Activated T-cell treated with anti-CD3 and anti-CD28 coated beads, Interleukin-2, amount 50 U/mL, for 4 hours (primary cell): ENCODE data around the gene NIPAL3. TPM values are rescaled to one million over a fixed set of nuclear protein-coding genes. Genes with fewer than 3 reads are reported as not detected.

Experiments
- ATAC-seq, 2 donors: fragments of 200-7000 bp; cut with Tn5 transposase; one replicate each; pipeline ENCODE4 v1.10.0; 2021
- DNase-seq: peaks from one replicate; pipeline ENCODE4 v3.0.0-alpha.2; 2020
- H3K27me3 Mint-ChIP-seq: one replicate; pipeline ENCODE4 v1.8.0; 2021; ENCODE audit warnings: low read depth, mixed read lengths
- H3K36me3 Mint-ChIP-seq: one replicate; pipeline ENCODE4 v1.8.0; 2022; ENCODE audit warnings: mixed read lengths; ENCODE audit not compliant: insufficient read depth
- H3K4me1 Mint-ChIP-seq: one replicate; pipeline ENCODE4 v1.8.0; 2021; ENCODE audit warnings: low read depth, mixed read lengths
- H3K4me3 Mint-ChIP-seq: one replicate; pipeline ENCODE4 v1.8.0; 2021; ENCODE audit warnings: mild to moderate bottlenecking, moderate library complexity, mixed read lengths
- H3K9me3 Mint-ChIP-seq: one replicate; pipeline ENCODE4 v1.8.0; 2021; ENCODE audit warnings: mixed read lengths
- total RNA-seq, 3 donors: library from RNA; stranded (reverse); gene quantifications; one replicate each; pipeline ENCODE4 v1.2.1, GENCODE V29; 2021

Gene NIPAL3
- total RNA-seq, 3 donors from 2014 or later = 24.0 to 31.8 (median 26.8) TPM

DNA sequence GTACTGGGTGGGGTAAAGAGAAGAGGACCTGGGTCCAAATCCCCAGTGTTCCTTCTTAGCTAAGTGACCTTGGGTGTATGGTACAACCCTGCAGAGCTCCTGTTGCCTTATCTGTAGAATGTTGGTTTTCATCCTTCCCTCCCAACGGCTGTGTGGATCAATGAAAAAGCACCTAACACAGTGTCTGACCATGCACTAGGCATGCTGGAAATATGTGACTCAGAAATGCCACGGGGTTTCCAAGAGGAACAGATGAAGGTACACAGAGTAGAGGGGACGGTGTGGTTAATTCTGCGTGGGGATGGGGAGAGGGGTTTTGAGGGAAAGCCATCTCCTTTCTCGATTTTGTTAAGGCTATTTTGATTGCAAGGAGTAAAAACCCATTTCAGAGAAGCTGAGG, 8.6 kb downstream of the NIPAL3 start:
- peaks cover 59% of the 10 kb centered on the region for H3K4me1 Mint-ChIP-seq
- no peaks in the 10 kb centered on the region for H3K9me3 Mint-ChIP-seq
- DNase-seq = no peak
- H3K27me3 Mint-ChIP-seq = no peaks in the 10 kb centered on the region
- ATAC-seq = peak; percentile 37 to 41
- H3K4me3 Mint-ChIP-seq = no peak overlapping the region
- peaks cover 59% of the 10 kb centered on the region for H3K36me3 Mint-ChIP-seq

DNA sequence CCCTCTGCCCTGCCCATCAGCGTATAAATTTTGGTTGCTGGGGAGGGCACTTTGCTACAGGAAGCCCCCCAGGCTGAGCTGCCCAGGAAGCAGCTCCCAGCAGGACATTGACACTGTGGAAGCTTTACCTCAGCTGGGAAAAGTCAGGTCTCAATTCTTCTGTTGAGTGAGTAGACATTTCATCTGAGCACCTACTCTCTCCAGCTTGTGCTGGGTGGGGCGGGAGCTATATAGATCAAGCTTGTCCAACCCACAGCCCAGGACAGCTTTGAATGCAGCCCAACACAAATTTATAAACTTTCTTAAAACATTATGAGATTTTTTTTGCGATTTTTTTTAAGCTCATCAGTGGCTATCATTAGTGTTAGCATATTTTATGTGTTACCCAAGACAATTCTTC, 9.4 kb downstream of the NIPAL3 start:
- H3K27me3 Mint-ChIP-seq = no peaks in the 10 kb centered on the region
- H3K9me3 Mint-ChIP-seq = no peaks in the 10 kb centered on the region
- ATAC-seq (no peak), DNase-seq (no peak)
- no peak overlapping the region for H3K4me3 Mint-ChIP-seq
- H3K4me1 Mint-ChIP-seq = peaks cover 52% of the 10 kb centered on the region
- H3K36me3 Mint-ChIP-seq = peaks cover 53% of the 10 kb centered on the region

DNA sequence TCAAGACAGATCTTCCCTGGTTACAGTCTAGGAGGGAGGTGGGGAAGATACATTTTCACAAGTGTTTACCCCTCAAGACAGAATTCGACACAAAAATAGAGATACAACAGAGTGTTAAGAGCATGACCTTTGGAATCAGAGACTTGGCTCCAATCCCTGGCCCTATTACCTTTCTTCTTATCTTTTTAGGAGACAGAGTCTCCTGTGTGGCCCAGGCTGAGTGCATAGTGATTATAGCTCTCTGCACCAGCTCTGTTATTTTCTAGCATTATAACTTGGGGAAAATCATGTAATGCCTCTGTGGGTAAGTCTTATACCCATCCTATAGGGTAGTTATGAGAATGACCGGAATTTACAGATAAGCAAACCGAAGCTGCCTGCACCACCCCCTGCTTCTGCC, 9.8 kb downstream of the NIPAL3 start:
- no peak overlapping the region for H3K4me3 Mint-ChIP-seq
- H3K36me3 Mint-ChIP-seq = peaks cover 51% of the 10 kb centered on the region
- H3K4me1 Mint-ChIP-seq = peaks cover 50% of the 10 kb centered on the region
- no peaks in the 10 kb centered on the region for H3K27me3 Mint-ChIP-seq
- ATAC-seq (no peak), DNase-seq (no peak)
- H3K9me3 Mint-ChIP-seq = no peaks in the 10 kb centered on the region

DNA sequence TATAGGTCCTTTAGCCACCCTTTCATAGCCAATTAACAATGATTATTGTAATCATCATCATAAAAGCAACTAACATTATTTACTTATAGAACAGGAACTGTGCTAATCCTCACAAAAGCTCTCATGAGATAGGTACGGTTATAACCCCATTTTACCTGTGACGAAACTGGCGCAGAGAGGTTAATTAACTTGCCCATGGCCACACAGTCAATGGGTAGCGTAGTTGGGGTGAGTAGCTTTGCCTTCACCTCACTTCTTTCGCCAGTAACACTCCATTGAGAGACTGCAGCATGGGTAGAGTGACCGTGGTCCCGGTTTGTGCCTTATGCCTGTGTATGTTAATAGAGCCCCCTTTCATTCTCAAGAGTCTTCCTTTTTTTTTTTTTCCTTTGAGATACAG, 10.3 kb downstream of the NIPAL3 start:
- DNase-seq (no peak), ATAC-seq (no peak)
- H3K36me3 Mint-ChIP-seq = peaks cover 50% of the 10 kb centered on the region
- no peaks in the 10 kb centered on the region for H3K9me3 Mint-ChIP-seq
- H3K4me3 Mint-ChIP-seq = no peak overlapping the region
- no peaks in the 10 kb centered on the region for H3K27me3 Mint-ChIP-seq
- H3K4me1 Mint-ChIP-seq = peaks cover 47% of the 10 kb centered on the region

DNA sequence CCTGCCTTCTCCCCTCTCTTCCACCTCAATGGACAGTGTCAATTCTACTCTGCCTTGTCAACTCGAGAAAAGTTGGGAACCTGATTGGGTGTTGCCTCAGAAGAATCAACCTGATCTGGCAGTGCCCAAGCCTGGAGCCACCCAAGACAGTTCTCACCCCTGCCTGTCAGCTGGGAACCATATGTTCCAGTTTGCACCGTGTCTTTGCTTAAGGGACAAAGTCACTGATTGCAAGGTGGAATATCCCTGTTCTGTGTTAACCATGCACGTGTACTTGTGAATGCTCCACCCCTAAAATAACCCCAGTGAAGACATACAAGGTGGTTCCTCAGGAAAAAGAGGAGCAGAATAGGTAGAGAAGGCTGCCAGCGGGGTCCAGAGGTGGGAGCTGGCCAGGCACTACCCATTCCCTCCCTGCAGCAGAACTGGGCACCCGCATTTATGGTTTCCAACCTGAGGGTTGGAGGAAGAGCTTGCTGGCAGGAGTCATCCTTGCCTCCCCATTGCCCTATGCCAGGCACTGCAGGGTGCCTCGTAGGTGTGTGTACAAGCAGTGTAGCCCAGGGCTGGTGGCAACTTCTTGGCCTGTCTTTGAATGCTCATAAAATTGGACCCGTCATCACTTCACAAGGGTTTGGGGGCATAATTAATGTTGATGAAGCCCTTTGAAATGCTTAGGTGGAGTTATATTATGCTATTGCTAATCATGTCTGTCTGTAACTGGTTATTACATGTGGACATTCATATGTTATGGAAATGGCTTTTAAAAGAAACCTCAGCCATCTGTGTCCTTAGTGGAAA, 11.3 kb downstream of the NIPAL3 start:
- H3K36me3 Mint-ChIP-seq = peaks cover 48% of the 10 kb centered on the region
- peaks cover 39% of the 10 kb centered on the region for H3K4me1 Mint-ChIP-seq
- DNase-seq = no peak
- ATAC-seq = no peak
- no peaks in the 10 kb centered on the region for H3K27me3 Mint-ChIP-seq
- no peaks in the 10 kb centered on the region for H3K9me3 Mint-ChIP-seq
- H3K4me3 Mint-ChIP-seq = no peak overlapping the region

DNA sequence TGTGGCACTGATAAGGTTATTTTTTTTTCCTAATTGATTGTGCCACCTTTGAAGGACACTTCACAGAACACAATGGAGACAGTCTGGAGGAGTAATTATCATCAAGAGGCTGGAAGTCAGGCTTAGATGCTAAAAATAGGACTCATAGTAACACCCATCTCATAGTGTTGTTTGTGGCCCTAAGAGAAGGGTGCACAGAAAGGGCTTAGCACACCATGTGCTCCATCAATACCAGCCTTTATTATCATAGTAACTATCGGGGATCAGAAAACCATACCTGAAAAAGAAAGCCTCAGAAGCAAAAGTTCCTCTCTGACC, 11.9 kb downstream of the NIPAL3 start:
- no peak for DNase-seq
- Mint-ChIP-seq H3K4me1 (peaks cover 35% of the 10 kb centered on the region), H3K36me3 (peaks cover 44% of the 10 kb centered on the region), H3K27me3 (no peaks in the 10 kb centered on the region), H3K4me3 (no peak overlapping the region), H3K9me3 (no peaks in the 10 kb centered on the region)
- no peak for ATAC-seq

DNA sequence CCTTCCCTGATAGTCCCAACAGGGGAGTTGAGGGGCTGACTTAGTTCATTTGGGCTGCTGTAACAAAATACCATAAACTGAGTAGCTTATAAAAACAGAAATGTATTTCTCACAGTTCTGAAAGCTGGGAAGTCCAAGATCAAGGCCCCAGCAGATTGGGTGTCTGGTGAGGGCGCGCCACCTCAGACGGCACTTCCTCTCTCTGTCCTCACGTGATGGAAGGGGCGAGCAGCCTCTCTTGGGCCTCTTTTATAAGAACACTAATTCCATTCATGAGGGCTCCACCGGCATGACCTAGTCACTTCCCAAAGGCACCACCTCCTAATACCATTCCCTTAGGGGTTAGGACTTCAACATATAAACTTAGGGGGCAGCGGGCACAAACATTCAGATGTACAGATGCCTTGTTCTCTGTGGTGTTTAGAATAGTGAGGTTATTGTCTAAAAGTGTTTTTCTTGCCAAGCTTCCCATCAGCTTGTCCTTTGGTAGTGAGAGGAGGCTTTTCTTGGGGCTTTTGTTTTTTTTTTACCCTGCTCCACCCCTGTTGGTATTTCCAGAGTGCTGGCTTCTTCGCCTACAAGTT, 20.3 kb downstream of the NIPAL3 start:
- Mint-ChIP-seq H3K36me3 (peaks cover 26% of the 10 kb centered on the region), H3K9me3 (no peaks in the 10 kb centered on the region), H3K27me3 (no peaks in the 10 kb centered on the region), H3K4me3 (no peak overlapping the region), H3K4me1 (peaks cover 18% of the 10 kb centered on the region)
- DNase-seq (no peak), ATAC-seq (no peak)

DNA sequence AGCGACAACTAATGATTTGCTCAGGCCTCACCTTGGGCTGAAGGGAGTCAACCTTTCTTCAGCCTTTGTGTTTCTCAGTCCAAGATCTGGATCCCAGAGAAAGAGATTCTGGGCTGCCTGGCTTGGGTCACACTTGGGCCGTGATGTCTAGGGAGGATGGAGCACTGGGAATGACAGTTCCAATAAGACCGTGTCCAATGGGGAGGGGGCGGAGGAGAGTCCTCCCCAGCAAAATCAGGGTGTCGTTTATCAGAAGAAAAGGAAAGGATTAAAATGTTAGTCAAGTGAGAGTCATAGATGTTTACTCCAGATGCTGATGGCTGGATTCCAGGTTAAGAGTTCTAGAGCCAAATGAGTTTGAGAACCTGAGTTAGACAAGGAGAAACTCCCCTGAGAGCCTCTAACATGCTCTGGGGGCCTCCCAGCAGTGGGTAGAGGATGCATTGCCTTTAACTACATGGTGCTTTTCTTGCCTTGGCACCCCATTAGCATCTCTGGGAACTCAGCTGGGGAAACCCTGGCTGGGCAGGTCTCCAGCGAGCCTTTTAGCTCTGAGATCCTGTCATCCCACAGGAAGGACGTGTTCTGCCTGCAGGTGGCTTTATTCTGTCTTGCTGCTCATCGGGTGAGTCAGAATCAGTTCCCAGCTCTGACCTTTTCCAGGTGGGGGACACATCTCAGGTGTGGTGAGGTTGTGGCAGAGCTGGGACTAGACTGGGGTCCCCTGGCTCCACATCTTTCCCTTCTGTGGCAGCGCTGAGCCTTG, 22.2 kb downstream of the NIPAL3 start:
- ATAC-seq = no peak
- DNase-seq = no peak
- H3K4me3 Mint-ChIP-seq = no peak overlapping the region
- peaks cover 31% of the 10 kb centered on the region for H3K36me3 Mint-ChIP-seq
- no peaks in the 10 kb centered on the region for H3K9me3 Mint-ChIP-seq
- peaks cover 18% of the 10 kb centered on the region for H3K4me1 Mint-ChIP-seq
- no peaks in the 10 kb centered on the region for H3K27me3 Mint-ChIP-seq

DNA sequence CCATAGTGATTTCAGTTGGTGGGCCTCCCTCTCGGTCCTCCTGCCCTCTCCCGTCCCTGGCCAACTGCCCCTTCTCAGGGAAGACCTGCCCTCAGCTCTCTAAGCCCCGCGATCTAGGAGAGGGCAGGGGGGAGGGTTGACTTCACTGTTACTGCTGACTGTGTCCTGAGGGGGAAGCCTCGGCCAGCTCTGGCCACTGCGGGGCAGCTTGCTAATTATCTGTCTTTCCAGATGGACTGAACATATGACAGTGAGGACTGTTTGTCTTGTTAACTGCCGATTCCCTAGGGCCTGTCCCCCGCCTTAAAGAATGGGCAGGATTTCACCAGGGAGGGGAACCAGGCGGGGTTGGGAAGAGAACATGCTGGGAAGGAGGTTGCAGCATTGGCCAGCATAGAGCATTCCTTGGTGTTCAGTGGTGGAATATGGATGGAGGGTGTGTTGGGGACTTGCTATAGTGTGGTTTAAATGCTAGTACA, 22.9 kb downstream of the NIPAL3 start:
- peaks cover 25% of the 10 kb centered on the region for H3K36me3 Mint-ChIP-seq

DNA sequence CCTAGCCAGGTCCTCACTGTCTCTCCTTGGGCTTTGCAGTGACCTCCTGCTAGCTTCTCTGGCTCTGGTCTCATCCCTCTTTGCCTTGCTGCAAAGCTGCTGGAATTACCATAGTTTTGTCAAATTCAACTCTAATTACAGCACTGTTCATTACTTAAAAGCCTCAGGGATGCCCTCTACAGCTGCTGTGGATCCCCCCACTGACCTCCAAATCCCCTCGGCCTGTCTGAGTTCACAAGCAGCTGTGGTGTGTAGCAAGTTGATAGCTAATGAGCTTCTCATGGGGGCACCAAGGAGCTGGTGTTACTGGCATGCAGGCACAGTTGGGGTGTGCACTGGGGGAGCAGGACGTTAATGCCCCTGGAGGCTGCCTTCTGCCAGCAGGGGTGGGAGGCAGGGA, 24.8 kb downstream of the NIPAL3 start:
- DNase-seq (no peak), ATAC-seq (no peak)
- Mint-ChIP-seq H3K36me3 (peaks cover 22% of the 10 kb centered on the region), H3K27me3 (no peaks in the 10 kb centered on the region), H3K9me3 (no peaks in the 10 kb centered on the region), H3K4me1 (peaks cover 5% of the 10 kb centered on the region), H3K4me3 (no peak overlapping the region)

More for the DNA sequence above, 22.9 kb downstream of the NIPAL3 start:
- peaks cover 16% of the 10 kb centered on the region for H3K4me1 Mint-ChIP-seq
- no peaks in the 10 kb centered on the region for H3K9me3 Mint-ChIP-seq
- H3K27me3 Mint-ChIP-seq = no peaks in the 10 kb centered on the region
- no peak for ATAC-seq
- no peak for DNase-seq
- no peak overlapping the region for H3K4me3 Mint-ChIP-seq

DNA sequence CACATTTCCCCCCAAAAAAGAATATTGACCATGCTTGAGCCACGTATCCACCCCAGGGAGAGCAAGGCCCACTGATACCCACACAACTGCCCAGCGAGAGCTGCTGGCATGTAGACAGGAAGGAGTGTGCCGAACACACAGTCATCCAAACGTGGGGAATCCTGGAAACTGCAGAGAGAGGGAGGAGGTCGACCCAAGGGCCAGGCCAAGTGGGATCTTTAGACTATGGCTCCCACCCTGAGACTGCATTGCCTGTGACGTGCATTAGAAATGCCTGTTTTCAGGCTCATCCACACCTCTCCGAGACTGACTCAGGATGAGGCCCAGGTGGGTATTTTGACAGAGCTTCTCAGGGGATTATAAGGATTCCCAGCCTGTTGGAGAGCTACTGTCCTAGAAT, 25.9 kb downstream of the NIPAL3 start:
- Mint-ChIP-seq H3K9me3 (no peaks in the 10 kb centered on the region), H3K4me3 (no peak overlapping the region), H3K27me3 (no peaks in the 10 kb centered on the region), H3K4me1 (peaks cover 5% of the 10 kb centered on the region), H3K36me3 (peaks cover 32% of the 10 kb centered on the region)
- ATAC-seq = no peak
- no peak for DNase-seq

DNA sequence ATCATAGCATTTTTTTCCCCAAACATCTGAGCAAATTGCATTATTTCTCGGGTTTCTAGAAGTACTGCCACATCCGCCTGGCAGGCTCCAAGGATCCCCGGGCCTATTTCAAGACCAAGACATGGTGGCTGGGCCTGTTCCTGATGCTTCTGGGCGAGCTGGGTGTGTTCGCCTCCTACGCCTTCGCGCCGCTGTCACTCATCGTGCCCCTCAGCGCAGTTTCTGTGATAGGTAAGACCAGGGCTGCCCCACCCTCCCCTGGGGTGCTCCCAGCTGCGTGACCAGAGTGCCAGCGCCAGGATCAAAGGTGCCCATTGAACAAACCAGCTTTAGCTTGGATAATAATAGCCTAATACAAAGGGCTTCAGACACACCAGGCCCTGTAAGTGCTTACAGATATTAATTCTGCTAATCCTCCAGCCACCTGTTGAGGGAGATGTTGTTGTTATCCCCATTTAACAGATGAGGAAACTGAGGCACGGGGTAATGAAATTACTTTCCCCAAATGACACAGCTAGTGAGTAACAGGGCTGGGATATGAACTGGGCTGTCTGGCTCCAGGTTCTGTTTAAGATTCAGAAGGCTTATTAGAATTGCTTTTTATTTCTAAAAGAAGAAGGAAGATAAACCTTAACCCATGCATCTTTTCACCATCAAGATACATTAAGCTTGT, 26.5 kb downstream of the NIPAL3 start:
- Mint-ChIP-seq H3K9me3 (no peaks in the 10 kb centered on the region), H3K27me3 (no peaks in the 10 kb centered on the region), H3K4me1 (peaks cover 5% of the 10 kb centered on the region), H3K4me3 (no peak overlapping the region), H3K36me3 (peaks cover 38% of the 10 kb centered on the region)
- DNase-seq (no peak), ATAC-seq (no peak)

DNA sequence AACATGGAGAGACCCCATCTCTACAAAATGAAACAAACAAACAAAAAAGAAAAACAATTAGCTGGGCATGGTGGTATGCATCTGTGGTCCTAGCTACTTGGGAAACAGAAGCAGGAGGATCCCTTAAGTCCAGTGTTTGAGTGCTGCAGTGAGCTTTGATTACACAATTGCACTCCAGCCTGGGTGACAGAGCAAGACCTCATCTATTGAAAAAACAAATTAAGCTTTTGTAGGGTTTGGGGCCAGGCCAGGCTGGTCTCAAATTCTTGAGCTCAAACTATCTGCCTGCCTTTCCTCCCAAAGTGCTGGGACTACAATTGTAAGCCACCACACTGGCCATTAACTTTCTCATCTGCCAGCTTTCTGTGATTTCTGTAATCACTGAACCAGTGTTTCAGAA, 27.2 kb downstream of the NIPAL3 start:
- Mint-ChIP-seq H3K27me3 (no peaks in the 10 kb centered on the region), H3K4me3 (no peak overlapping the region), H3K36me3 (peaks cover 34% of the 10 kb centered on the region), H3K4me1 (peaks cover 3% of the 10 kb centered on the region), H3K9me3 (no peaks in the 10 kb centered on the region)
- no peak for DNase-seq
- ATAC-seq = no peak

DNA sequence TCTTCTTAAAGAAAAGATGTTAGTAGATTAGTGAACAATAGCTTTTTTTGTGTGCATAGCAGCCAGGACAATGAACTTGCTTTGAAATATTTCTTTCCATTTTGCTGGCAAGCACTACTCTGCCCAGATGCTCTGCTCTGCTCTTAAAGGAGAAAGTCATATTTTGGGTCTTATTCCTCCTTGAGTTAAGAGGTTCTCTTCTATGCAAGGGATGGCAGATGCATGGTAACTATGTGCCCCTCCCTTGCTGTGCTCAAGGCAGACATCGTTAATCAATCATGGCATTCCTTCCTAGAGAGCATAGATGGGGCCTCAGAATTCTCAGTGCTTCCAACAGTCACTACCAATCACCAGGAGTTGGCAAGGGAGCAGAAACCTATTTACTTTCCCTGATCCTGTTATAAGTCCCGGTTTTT, 27.6 kb downstream of the NIPAL3 start:
- no peaks in the 10 kb centered on the region for H3K27me3 Mint-ChIP-seq

More for the DNA sequence above, 27.6 kb downstream of the NIPAL3 start:
- DNase-seq (no peak), ATAC-seq (no peak)
- Mint-ChIP-seq H3K9me3 (no peaks in the 10 kb centered on the region), H3K4me1 (peaks cover 3% of the 10 kb centered on the region), H3K36me3 (peaks cover 34% of the 10 kb centered on the region), H3K4me3 (no peak overlapping the region)
